Osteocyte (in vitro differentiated cells): ENCODE data around the gene AKAP8L. TPM values are rescaled to one million over a fixed set of nuclear protein-coding genes. Genes with fewer than 3 reads are reported as not detected.
A peak's percentile ranks its signal among the peaks of the same experiment; 100 is the strongest.

Source experiments
- DNase-seq: peaks from one replicate; pipeline ENCODE4 v3.0.0; 2021; ENCODE audit warnings: mixed read lengths; ENCODE audit not compliant: unreplicated experiment; ENCODE audit errors: extremely low spot score
- H3K27ac Mint-ChIP-seq: one replicate; pipeline ENCODE4 v1.8.0; 2021; ENCODE audit warnings: mild to moderate bottlenecking, mixed read lengths; ENCODE audit not compliant: unreplicated experiment
- H3K27me3 Mint-ChIP-seq: one replicate; pipeline ENCODE4 v1.8.0; 2021; ENCODE audit warnings: mixed read lengths; ENCODE audit not compliant: unreplicated experiment
- H3K36me3 Mint-ChIP-seq: one replicate; pipeline ENCODE4 v1.8.0; 2021; ENCODE audit warnings: mixed read lengths; ENCODE audit not compliant: unreplicated experiment
- H3K4me1 Mint-ChIP-seq: one replicate; pipeline ENCODE4 v1.8.0; 2021; ENCODE audit warnings: mixed read lengths; ENCODE audit not compliant: unreplicated experiment
- H3K4me3 Mint-ChIP-seq: one replicate; pipeline ENCODE4 v1.8.0; 2021; ENCODE audit warnings: mild to moderate bottlenecking, moderate library complexity, mixed read lengths; ENCODE audit not compliant: unreplicated experiment
- H3K9me3 Mint-ChIP-seq: one replicate; pipeline ENCODE4 v1.8.0; 2021; ENCODE audit warnings: mixed read lengths; ENCODE audit not compliant: unreplicated experiment
- total RNA-seq: library from RNA; stranded (reverse); gene quantifications from 2 replicates; pipeline ENCODE4 v1.2.1, GENCODE V29; 2021
- TF ChIP-seq, protein P1 (sequence below): fragments of 200-600 bp; sonication (generic); IDR thresholded peaks from 2 replicates; pipeline ENCODE4 v1.5.0; 2021; ENCODE audit warnings: antibody characterized with exemption, mild to moderate bottlenecking, moderate library complexity

Gene AKAP8L
- total RNA-seq, 1 donor from 2014 or later = 104 TPM

DNA sequence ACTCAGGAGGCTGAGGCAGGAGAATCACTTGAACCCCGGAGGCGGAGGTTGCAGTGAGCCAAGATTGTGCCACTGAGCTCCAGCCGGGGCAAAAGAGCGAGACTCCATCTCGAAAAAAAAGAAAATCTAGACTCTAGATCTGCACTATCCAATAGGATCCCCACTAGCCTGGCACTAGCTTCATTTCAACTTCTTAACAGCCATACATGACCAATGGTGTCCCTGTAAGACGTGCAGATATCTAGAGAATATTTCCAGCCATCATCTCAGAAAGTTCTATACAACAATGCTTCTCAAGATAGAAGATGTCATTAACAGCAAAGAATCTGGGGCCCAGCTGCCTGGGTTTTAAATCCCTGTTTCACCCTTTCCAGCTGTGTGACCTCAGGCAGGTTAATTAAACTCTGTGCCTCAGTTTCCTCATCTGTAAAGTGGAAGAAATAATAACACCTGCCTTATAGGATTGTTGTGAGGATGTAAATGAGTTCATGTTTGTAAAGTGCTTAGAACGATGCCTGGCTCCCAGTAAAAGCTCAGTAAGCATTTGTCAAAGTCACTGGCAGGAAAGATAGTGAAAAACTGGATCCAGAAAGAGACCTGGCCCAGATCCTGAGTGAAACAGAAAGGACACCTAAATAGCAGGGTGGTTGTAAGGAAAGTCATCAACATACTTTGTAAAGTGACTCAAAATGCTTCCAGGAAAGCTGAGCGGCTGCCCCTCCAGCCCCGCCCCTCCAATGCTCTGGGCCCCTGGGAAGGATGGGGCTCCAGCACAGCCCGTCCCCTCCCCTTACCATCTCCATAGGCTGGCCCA lies 17.4 kb upstream of the AKAP8L start:
- peaks cover 16% of the 10 kb centered on the region for H3K4me1 Mint-ChIP-seq
- DNase-seq = no peak
- TF ChIP-seq, protein P1, sequence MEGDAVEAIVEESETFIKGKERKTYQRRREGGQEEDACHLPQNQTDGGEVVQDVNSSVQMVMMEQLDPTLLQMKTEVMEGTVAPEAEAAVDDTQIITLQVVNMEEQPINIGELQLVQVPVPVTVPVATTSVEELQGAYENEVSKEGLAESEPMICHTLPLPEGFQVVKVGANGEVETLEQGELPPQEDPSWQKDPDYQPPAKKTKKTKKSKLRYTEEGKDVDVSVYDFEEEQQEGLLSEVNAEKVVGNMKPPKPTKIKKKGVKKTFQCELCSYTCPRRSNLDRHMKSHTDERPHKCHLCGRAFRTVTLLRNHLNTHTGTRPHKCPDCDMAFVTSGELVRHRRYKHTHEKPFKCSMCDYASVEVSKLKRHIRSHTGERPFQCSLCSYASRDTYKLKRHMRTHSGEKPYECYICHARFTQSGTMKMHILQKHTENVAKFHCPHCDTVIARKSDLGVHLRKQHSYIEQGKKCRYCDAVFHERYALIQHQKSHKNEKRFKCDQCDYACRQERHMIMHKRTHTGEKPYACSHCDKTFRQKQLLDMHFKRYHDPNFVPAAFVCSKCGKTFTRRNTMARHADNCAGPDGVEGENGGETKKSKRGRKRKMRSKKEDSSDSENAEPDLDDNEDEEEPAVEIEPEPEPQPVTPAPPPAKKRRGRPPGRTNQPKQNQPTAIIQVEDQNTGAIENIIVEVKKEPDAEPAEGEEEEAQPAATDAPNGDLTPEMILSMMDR = no peak
- H3K4me3 Mint-ChIP-seq = no peak overlapping the region
- H3K27ac Mint-ChIP-seq = no peak overlapping the region
- H3K27me3 Mint-ChIP-seq = no peaks in the 10 kb centered on the region
- no peaks in the 10 kb centered on the region for H3K9me3 Mint-ChIP-seq
- no peaks in the 10 kb centered on the region for H3K36me3 Mint-ChIP-seq

DNA sequence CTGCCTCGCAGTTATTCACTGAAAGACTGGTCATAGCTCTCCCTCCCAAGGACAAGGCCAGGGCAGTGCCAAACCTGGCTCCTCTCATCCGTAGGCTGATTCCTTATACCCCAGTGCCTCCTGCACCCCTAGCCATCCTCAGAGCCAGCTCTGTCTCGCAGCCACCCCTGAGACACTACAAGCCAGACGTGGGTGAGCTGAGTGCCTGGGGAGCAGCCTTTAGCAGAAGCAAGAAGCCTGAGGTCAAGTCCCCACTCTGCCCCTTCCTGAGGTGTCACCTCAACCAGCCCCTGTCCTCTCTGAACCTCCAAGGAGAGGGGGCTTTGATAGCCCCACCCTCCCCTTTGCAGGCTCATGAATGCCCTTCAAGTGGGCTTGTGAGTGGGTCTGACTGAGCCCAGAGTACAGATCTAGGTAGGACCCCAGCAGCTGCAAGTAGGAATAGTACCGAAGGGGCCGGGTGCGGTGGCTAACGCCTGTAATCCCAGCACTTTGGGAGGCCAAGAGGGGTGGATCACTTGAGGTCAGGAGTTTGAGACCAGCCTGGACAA lies 14.8 kb upstream of the AKAP8L start:
- TF ChIP-seq, protein P1 = no peak
- no peaks in the 10 kb centered on the region for H3K9me3 Mint-ChIP-seq
- no peaks in the 10 kb centered on the region for H3K27me3 Mint-ChIP-seq
- no peak for DNase-seq
- peaks cover 2% of the 10 kb centered on the region for H3K36me3 Mint-ChIP-seq
- peak overlapping the region; percentile 97 for H3K4me3 Mint-ChIP-seq
- peak overlapping the region; percentile 95 for H3K27ac Mint-ChIP-seq
- peaks cover 26% of the 10 kb centered on the region for H3K4me1 Mint-ChIP-seq

DNA sequence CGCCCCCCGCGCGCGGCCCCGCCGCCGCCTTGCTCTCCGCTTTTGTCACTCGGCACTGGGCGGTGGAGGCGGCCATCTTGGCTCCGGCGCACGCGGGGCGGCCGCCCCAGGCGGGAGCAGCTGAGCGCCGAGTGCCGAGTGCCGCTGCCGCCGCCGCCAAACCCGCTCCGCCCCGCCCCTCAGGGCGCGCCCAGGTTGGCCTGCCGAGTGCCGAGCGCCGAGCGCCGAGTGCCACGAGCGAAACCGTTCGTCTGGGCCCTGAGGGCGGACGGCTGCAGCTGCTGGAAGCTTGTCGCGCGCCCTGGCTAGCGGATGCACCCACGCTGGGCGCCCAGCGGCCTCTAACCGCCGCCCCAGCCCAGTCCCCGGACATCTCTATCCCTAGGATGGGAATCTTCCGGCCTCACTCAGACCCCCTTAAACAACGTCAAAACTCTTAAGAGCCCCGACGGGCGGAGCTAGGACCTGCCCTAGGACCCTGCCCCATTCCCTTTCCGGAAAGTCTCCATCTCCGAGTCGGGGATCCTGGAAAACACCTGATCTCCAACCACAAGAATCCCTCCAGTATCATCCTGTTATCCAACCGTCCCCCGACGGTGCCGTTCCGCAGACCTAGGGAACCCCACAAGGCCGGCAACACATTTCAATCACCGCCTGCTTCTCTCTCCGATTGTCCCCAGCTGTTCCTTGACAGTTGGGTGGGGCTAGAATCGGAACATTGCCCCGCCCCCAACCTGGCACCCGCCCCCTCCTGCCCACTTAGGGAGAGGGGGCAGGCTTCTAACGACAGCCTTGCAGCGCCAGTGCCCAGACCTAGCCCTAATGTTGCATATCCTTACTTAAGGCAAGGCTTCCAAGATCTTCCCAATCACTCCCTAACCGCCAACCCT lies 14.1 kb upstream of the AKAP8L start:
- Mint-ChIP-seq H3K27me3 (no peaks in the 10 kb centered on the region), H3K9me3 (no peaks in the 10 kb centered on the region), H3K4me3 (peak overlapping the region; percentile 97), H3K36me3 (peaks cover 2% of the 10 kb centered on the region), H3K4me1 (peaks cover 26% of the 10 kb centered on the region), H3K27ac (peak overlapping the region; percentile 95)
- DNase-seq = peak; percentile 98
- TF ChIP-seq, protein P1 = no peak

DNA sequence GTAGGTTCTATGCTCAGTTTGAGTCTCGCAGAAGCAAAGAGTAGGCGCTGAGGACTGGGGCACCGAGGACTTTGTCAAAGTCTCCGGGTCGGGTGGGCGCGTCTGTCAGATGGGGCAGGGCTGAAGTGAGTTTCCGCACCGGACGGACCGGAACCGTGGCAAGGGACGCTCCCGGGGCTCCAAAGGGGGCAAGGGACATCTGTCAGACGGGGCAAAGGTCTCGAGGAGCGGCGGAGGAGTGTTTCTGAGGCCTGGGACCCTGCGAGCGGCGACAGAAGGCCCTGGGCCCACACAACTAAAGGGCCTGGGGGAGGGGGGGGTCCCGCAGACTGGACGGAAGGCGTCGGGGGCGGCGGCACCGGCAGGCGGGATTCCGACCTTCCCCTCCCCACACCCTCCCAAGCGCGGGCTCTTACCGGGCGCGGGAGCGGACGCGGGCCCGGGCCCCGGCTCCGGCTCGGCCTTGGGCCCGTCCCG lies 13.3 kb upstream of the AKAP8L start:
- peak; percentile 84 for DNase-seq
- Mint-ChIP-seq H3K9me3 (no peaks in the 10 kb centered on the region), H3K4me1 (peaks cover 24% of the 10 kb centered on the region), H3K4me3 (peak overlapping the region; percentile 95), H3K27me3 (no peaks in the 10 kb centered on the region), H3K36me3 (peaks cover 6% of the 10 kb centered on the region), H3K27ac (peak overlapping the region; percentile 85)
- TF ChIP-seq, protein P1 = no peak
